PC-3 (cell line): ENCODE results near the gene GPR137B. TPM values are rescaled to one million over a fixed set of nuclear protein-coding genes. Genes with fewer than 3 reads are reported as not detected.

Source experiments
- ATAC-seq: fragments of 200-7000 bp; cut with Tn5 transposase; 2 replicates; pipeline ENCODE4 v1.9.1; 2020; ENCODE audit warnings: mild to moderate bottlenecking, moderate library complexity
- BruUV-seq: library from RNA; stranded (reverse); fragments of 400-500 nt; replicated peaks from 2 replicates; lab custom pipeline; 2021; lab: Mats Ljungman, UMichigan
- CTCF ChIA-PET: fragments of 300-600 bp; sonication (Branson Sonifier 250); formaldehyde crosslinking; loops from one replicate; lab custom pipeline; 2022; ENCODE audit warnings: antibody characterized with exemption; lab: Charles Lee
- POLR2A ChIA-PET: fragments of 300-600 bp; sonication (Branson Sonifier 250); formaldehyde crosslinking; loops from one replicate; lab custom pipeline; 2022; ENCODE audit warnings: antibody characterized with exemption; ENCODE audit not compliant: unreplicated experiment; lab: Charles Lee
- DNase-seq: peaks from one replicate; pipeline ENCODE4 v3.0.0-alpha.2; 2015
- H2AFZ ChIP-seq: fragments of 300-600 bp; sonication (generic); 2 replicates; pipeline ENCODE4 v1.6.0; 2016; ENCODE audit warnings: antibody characterized with exemption, low read length
- H3F3A ChIP-seq: fragments of 300-600 bp; sonication (generic); one replicate; pipeline ENCODE4 v1.6.0; 2017; ENCODE audit warnings: antibody characterized with exemption, low read length, control low read depth, mild to moderate bottlenecking; ENCODE audit not compliant: unreplicated experiment
- H3K27ac ChIP-seq: fragments of 300-600 bp; sonication (generic); 2 replicates; pipeline ENCODE4 v1.5.1; 2016; ENCODE audit warnings: mild to moderate bottlenecking, low read length
- H3K27me3 ChIP-seq: fragments of 300-600 bp; sonication (generic); 2 replicates; pipeline ENCODE4 v1.6.1; 2016; ENCODE audit warnings: low read length, mixed read lengths
- H3K36me3 ChIP-seq: fragments of 300-600 bp; sonication (generic); 2 replicates; pipeline ENCODE4 v1.6.1; 2016; ENCODE audit warnings: low read depth, mixed run types, low read length, mixed read lengths
- H3K4me1 ChIP-seq: fragments of 300-600 bp; sonication (generic); 2 replicates; pipeline ENCODE4 v1.5.1; 2016; ENCODE audit warnings: low read length; ENCODE audit not compliant: insufficient read depth
- H3K4me2 ChIP-seq: fragments of 300-600 bp; sonication (generic); 2 replicates; pipeline ENCODE4 v1.6.0; 2016; ENCODE audit warnings: low read length
- H3K4me3 ChIP-seq: fragments of 300-600 bp; sonication (generic); 2 replicates; pipeline ENCODE4 v1.5.1; 2016; ENCODE audit warnings: mild to moderate bottlenecking, low read length, mixed read lengths
- H3K79me2 ChIP-seq: fragments of 300-600 bp; sonication (generic); 2 replicates; pipeline ENCODE4 v1.6.1; 2017; ENCODE audit warnings: low read length, mixed read lengths
- H3K9ac ChIP-seq: fragments of 300-600 bp; sonication (generic); 2 replicates; pipeline ENCODE4 v1.6.0; 2016; ENCODE audit warnings: mild to moderate bottlenecking, low read length
- H3K9me2 ChIP-seq: fragments of 300-600 bp; sonication (generic); replicated peaks from 2 replicates; pipeline ENCODE4 v1.6.1; 2016; ENCODE audit warnings: mixed run types, low read length, mixed read lengths
- H3K9me3 ChIP-seq: fragments of 300-600 bp; sonication (generic); 2 replicates; pipeline ENCODE4 v1.6.1; 2016; ENCODE audit warnings: low read length, mixed read lengths
- H4K20me1 ChIP-seq: fragments of 300-600 bp; sonication (generic); 2 replicates; pipeline ENCODE4 v1.6.1; 2016; ENCODE audit warnings: low read length, mixed read lengths
- CTCF ChIP-seq: fragments of 300-600 bp; sonication (generic); conservative IDR thresholded peaks from 2 replicates; pipeline ENCODE4 v1.5.1; 2017; ENCODE audit warnings: antibody characterized with exemption, low read depth, mild to moderate bottlenecking, low read length
- EZH2 ChIP-seq: fragments of 300-600 bp; sonication (generic); IDR thresholded peaks from one replicate; pipeline ENCODE4 v1.6.1; 2017; ENCODE audit warnings: antibody characterized with exemption, mild to moderate bottlenecking, low read length; ENCODE audit not compliant: unreplicated experiment
- EZH2phosphoT487 ChIP-seq: fragments of 300-600 bp; sonication (generic); IDR thresholded peaks from 2 replicates; pipeline ENCODE4 v1.6.1; 2018; ENCODE audit warnings: mild to moderate bottlenecking, antibody characterized with exemption, low read length, borderline replicate concordance
- intact Hi-C: fragments of 100-400 bp; cut with micrococcal nuclease; formaldehyde crosslinking; loops from 2 replicates; pipeline ENCODE4 v1.9.0; 2023
- total RNA-seq: library from RNA; depleted of rRNA; stranded (reverse); fragments of >200 nt; gene quantifications from 2 replicates; pipeline ENCODE4 v1.2.3, GENCODE V29; 2014

The GPR137B gene
- total RNA-seq, 1 experiment from 2014 or later = 2.3 TPM

- Histone ChIP-seq H3K27ac (no peak overlapping the region), H2AFZ (no peak overlapping the region), H3K27me3 (no peaks in the 10 kb centered on the region), H3K9ac (no peak overlapping the region), H3K9me2 (no peaks in the 10 kb centered on the region), H4K20me1 (no peaks in the 10 kb centered on the region), H3K4me1 (no peaks in the 10 kb centered on the region), H3K4me2 (no peak overlapping the region), H3K36me3 (no peaks in the 10 kb centered on the region), H3K79me2 (no peaks in the 10 kb centered on the region), H3K4me3 (no peak overlapping the region), H3F3A (no peaks in the 10 kb centered on the region), H3K9me3 (no peaks in the 10 kb centered on the region)
- no peak for DNase-seq
- intact Hi-C loops = no loop called here
- ATAC-seq = no peak
- no TSS peak for BruUV-seq
- ChIA-PET CTCF (no interaction called here), POLR2A (no interaction called here)
- TF ChIP-seq EZH2phosphoT487 (no peak), CTCF (no peak), EZH2 (no peak)
Measured at GRCh38 chr1:236173174-236173767, 30.9 kb downstream of the GPR137B start.

GRCh38 chr1:236175642-236176336 is 33.5 kb downstream of the GPR137B start:
- no peak overlapping the region for H3K4me3 ChIP-seq
- H4K20me1 ChIP-seq = no peaks in the 10 kb centered on the region
- H3K36me3 ChIP-seq = no peaks in the 10 kb centered on the region
- CTCF ChIA-PET = no interaction called here
- H3K9me2 ChIP-seq = no peaks in the 10 kb centered on the region
- no peaks in the 10 kb centered on the region for H3K9me3 ChIP-seq
- DNase-seq (no peak), ATAC-seq (no peak)
- BruUV-seq = no TSS peak
- no peaks in the 10 kb centered on the region for H3K27me3 ChIP-seq
- no peaks in the 10 kb centered on the region for H3K79me2 ChIP-seq
- no peak overlapping the region for H2AFZ ChIP-seq
- no peak overlapping the region for H3K4me2 ChIP-seq
- peaks cover 6% of the 10 kb centered on the region for H3K4me1 ChIP-seq
- TF ChIP-seq CTCF = no peak
- TF ChIP-seq EZH2phosphoT487 = no peak
- TF ChIP-seq EZH2 = no peak
- H3K9ac ChIP-seq = no peak overlapping the region
- intact Hi-C loops = no loop called here
- POLR2A ChIA-PET = no interaction called here
- no peak overlapping the region for H3K27ac ChIP-seq
- no peaks in the 10 kb centered on the region for H3F3A ChIP-seq
